ENCODE results near the gene MRFAP1. TPM values are rescaled to one million over a fixed set of nuclear protein-coding genes. Genes with fewer than 3 reads are reported as not detected.

Gene MRFAP1
- total RNA-seq, 2 donors from 2014 or later: 102 to 123 TPM

DNA sequence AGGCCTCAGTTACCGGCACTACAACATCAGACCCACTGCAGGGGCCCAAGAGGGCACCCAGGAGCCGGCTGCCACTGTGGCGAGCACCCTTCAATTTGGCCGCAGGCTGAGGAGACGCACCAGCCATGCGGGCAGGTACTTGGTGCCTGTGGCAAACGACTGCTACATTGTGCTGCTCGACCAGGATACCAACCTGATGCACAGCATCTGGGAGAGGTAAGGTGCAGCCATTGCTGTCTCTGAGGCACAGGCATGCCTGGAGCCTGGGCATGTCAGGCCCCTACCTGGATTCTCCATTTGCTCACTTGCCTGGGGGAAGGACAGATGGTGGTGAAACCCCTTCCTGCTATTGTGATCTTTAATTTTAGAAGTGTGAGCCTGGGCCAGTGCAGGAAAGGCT is 35.4 kb upstream of the MRFAP1 start:
- ATAC-seq: no peak

DNA sequence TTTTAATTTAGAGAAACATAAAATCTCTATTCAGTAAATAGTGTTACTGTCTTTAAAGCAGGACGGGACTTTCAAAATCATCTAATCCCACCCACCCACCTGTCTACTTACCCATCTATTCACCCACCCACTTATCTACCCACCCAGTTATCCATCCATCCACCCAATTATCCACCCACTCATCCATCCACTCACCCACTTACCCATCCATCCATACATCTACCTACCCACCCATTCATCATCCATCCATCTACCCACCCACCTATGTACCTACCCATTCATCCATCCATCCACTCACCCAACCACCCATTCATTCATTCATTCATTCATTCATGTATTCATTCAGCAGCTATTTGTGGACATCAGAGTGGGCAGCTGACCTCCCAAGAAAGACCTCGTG is 34.9 kb upstream of the MRFAP1 start:
- ATAC-seq (no peak), DNase-seq (ENCODE audit: low spot score) (no peak)
- Mint-ChIP-seq H3K4me3 (no peak overlapping the region), H3K36me3 (peaks cover 28% of the 10 kb centered on the region), H3K9me3 (peaks cover 4% of the 10 kb centered on the region), H3K4me1 (ENCODE audit: low read depth in 2 of 2) (peaks cover 18 to 21% of the 10 kb centered on the region in 2 donors), H3K27me3 (no peaks in the 10 kb centered on the region), H3K27ac (no peak overlapping the region)

More for the DNA sequence above, 35.4 kb upstream of the MRFAP1 start:
- Mint-ChIP-seq H3K9me3 (peaks cover 4% of the 10 kb centered on the region), H3K4me1 (ENCODE audit: low read depth in 2 of 2) (peaks cover 18 to 21% of the 10 kb centered on the region in 2 donors), H3K36me3 (peaks cover 28% of the 10 kb centered on the region), H3K27ac (no peak overlapping the region), H3K4me3 (no peak overlapping the region), H3K27me3 (no peaks in the 10 kb centered on the region)
- DNase-seq (ENCODE audit: low spot score): no peak

DNA sequence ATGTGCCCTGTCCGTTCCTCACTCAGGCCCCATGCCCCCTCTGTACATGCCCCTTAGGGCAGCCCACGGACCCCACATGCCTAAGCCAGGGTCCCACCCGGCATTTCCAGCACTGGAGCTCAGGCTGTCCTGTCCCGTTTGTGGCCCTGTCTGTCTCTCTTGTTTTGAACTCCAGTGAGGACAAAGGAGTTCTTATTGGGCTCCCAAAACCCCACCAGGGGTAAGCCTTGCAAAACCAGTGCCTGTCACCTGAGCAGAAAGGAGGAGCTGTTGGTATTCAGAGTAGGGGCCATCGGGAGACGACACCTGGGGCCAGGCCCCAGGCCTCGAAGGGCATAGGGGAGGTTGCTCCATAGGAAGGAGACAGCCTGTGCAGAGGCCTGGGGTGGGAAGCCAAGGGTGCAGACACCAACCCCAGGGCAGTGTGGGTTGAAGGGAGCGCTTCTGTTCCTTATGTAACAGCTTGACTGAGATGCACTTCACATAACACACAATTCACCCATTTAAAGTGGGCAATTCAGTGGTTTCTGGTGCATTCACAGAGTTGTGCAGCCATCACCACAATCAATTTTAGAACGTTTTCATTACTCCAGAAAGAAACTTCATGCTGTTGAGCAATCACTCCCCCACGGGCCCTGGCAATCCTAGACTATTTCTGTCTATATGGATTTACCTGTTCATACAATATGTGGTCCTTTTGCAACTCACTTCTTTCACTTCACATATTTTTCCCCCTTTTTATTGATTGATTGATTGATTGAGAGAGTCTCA is 33.8 kb upstream of the MRFAP1 start:
- H3K4me3 Mint-ChIP-seq: no peak overlapping the region
- DNase-seq (ENCODE audit: low spot score) (no peak), ATAC-seq (no peak)
- H3K36me3 Mint-ChIP-seq: peaks cover 31% of the 10 kb centered on the region
- H3K9me3 Mint-ChIP-seq: peaks cover 4% of the 10 kb centered on the region
- H3K4me1 Mint-ChIP-seq (ENCODE audit: low read depth in 2 of 2): peaks cover 18 to 21% of the 10 kb centered on the region in 2 donors
- no peak overlapping the region for H3K27ac Mint-ChIP-seq
- H3K27me3 Mint-ChIP-seq: no peaks in the 10 kb centered on the region

DNA sequence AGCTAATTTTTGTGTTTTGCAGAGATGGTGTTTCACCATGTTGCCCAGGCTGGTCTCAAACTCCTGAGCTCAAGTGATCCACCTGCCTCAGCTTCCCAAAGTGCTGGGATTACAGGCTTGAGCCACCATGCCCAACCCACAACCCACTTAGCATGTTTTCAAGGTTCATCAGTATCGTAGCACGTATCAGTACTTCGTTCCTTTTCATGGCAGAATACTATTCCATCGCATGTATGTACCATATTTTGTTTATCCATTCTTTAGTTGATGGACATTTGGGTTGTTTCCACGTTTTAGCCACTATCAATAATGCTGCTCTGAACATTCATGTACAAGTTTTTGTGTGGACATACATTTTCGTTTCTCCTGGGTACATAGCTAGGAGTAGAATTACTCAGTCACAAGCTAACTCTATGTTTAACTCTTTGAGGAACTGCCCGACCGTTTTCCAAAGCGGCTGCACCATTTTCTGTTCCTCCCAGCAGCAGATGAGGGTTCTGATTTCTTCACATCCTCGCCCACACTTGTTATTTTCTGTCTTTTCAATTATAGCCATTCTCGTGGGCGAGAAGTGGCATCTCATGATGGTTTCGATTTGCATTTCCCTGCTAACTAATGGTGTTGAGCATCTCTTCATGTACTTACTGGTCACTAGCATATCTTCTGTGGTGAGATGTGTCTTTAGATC is 33.0 kb upstream of the MRFAP1 start:
- Mint-ChIP-seq H3K36me3 (peaks cover 32% of the 10 kb centered on the region), H3K27me3 (no peaks in the 10 kb centered on the region), H3K4me1 (ENCODE audit: low read depth in 2 of 2) (peaks cover 18 to 24% of the 10 kb centered on the region in 2 donors), H3K9me3 (peaks cover 4% of the 10 kb centered on the region), H3K27ac (peak overlapping the region in 1 of 2 donors; percentile 75), H3K4me3 (no peak overlapping the region)
- ATAC-seq (no peak), DNase-seq (ENCODE audit: low spot score) (no peak)

DNA sequence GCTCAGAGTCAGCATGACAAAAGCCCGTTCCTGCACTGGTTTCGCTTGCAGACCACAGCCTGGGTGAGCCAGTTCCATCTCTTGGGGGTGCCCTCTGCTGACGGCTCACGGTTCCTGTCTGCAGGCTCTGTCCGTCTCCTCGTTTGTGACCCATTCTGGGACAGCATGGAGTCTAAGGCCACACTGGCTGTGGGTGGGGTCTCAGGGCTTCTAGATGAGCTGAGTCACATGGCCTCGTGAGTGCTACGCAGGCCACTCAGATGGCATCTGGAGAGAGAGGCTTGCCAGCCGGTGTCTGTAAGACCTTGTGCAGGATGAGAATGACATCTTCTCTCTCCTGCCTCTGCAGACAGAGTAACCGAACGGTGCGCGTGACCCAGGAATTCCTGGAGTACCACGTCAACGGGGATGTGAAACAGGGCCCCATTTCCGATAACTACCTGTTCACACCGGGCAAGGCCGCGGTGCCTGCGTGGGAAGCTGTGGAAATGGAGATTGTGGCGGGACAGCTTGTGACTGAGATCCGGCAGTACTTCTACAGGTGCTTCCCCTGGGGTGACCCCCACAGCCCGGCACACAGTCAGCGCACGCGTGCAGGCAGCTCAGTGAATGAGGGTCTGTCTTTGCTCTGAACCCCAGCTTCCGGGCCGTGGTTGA is 31.6 kb upstream of the MRFAP1 start:
- Mint-ChIP-seq H3K27ac (peak overlapping the region in 1 of 2 donors; percentile 75), H3K9me3 (peaks cover 4% of the 10 kb centered on the region), H3K4me1 (ENCODE audit: low read depth in 2 of 2) (peaks cover 18 to 24% of the 10 kb centered on the region in 2 donors), H3K27me3 (no peaks in the 10 kb centered on the region), H3K4me3 (peak overlapping the region; percentile 36), H3K36me3 (peaks cover 27% of the 10 kb centered on the region)
- ATAC-seq (peak; percentile 89), DNase-seq (ENCODE audit: low spot score) (peak; percentile 83)

DNA sequence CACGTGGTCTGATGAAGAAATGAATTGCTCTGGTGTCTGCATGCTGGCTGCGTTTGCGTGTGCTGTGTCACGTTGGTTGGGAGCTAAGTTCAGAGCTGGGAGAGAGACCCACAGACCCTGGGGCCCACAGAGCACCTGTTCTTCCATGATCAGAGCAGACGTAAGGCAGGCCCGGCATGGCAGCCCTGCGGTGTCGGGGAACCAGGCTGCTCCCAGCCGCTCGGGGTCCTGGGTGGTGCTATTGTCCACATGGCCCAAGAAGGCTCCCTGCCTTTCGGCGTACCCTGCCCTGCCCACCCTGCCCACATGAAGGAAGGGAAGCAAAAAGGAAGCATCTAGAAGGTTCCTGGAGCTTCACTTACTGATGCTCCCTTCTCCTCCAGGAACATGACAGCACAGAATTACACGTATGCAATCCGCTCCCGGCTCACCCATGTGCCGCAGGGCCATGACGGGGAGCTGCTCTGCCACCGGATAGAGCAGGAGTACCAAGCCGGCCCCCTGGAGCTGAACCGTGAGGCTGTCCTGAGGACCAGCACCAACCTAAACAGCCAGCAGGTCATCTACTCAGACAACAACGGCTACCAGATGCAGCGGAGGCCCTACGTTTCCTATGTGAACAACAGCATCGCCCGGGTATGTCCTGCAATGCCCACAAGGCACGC is 30.9 kb upstream of the MRFAP1 start:
- Mint-ChIP-seq H3K27ac (peak overlapping the region in 1 of 2 donors; percentile 75), H3K36me3 (peaks cover 20% of the 10 kb centered on the region), H3K4me1 (ENCODE audit: low read depth in 2 of 2) (peaks cover 18 to 24% of the 10 kb centered on the region in 2 donors), H3K27me3 (no peaks in the 10 kb centered on the region), H3K4me3 (peak overlapping the region; percentile 36), H3K9me3 (peaks cover 2% of the 10 kb centered on the region)
- ATAC-seq (no peak), DNase-seq (ENCODE audit: low spot score) (no peak)

DNA sequence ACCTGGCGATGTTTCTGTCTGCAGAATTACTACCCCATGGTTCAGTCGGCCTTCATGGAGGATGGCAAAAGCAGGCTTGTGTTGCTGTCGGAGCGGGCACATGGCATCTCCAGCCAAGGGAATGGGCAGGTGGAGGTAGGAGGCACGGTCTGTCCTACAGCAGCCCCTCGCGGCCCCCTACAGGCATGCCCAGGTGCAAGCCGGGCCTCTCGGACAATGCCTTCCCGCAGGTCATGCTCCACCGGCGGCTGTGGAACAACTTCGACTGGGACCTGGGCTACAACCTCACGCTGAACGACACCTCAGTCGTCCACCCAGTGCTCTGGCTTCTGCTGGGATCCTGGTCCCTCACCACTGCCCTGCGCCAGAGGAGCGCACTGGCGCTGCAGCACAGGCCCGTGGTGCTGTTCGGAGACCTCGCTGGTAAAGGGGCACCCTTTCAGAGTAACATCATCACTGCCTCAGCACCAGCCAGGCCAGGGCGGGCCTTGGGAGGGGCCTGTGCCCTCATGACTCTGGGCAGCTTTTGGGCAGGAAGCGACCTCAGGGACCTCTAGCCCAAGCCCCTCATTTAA is 29.5 kb upstream of the MRFAP1 start:
- Mint-ChIP-seq H3K4me1 (ENCODE audit: low read depth in 2 of 2) (peaks cover 18 to 23% of the 10 kb centered on the region in 2 donors), H3K9me3 (no peaks in the 10 kb centered on the region), H3K27ac (no peak overlapping the region), H3K27me3 (no peaks in the 10 kb centered on the region), H3K4me3 (no peak overlapping the region), H3K36me3 (peaks cover 9% of the 10 kb centered on the region)
- no peak for DNase-seq (ENCODE audit: low spot score)
- ATAC-seq: no peak

DNA sequence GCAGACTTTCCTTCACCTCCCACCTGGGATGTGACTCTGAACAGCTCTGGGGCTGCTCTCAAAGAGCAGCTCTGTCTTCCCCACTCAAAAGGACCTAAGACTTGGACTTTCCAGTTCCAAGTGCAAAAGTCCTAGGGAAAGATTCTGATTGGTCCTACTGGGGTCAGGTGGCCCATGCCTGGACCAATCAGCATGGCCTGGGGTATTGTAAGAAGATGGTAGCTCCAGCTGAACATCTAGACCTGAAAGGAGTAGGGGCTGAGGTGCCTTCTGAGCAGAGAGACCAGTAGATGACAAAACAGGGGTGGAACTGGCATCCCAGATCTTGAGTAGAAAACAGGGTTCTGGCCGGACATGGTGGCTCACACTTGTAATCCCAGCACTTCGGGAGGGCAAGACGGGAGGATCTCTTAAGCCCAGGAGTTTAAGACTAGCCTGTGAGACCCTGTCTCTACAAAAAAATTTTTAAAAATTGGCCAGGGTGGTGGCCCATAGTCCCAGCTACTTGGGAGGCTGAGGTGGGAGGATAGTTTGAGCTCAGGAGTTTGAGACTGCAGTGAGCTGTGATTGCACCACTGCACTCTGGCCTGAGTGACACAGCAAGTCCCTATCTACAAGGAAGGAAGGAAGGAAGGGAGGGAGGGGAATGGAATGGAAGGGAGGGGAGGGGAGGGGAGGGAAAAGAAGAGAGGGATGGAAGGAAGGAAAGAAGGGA is 27.4 kb upstream of the MRFAP1 start:
- Mint-ChIP-seq H3K9me3 (no peaks in the 10 kb centered on the region), H3K36me3 (peaks cover 10% of the 10 kb centered on the region), H3K4me3 (no peak overlapping the region), H3K27ac (no peak overlapping the region), H3K27me3 (no peaks in the 10 kb centered on the region), H3K4me1 (ENCODE audit: low read depth in 2 of 2) (peaks cover 11 to 16% of the 10 kb centered on the region in 2 donors)
- ATAC-seq: no peak
- DNase-seq (ENCODE audit: low spot score): peak; percentile 39

DNA sequence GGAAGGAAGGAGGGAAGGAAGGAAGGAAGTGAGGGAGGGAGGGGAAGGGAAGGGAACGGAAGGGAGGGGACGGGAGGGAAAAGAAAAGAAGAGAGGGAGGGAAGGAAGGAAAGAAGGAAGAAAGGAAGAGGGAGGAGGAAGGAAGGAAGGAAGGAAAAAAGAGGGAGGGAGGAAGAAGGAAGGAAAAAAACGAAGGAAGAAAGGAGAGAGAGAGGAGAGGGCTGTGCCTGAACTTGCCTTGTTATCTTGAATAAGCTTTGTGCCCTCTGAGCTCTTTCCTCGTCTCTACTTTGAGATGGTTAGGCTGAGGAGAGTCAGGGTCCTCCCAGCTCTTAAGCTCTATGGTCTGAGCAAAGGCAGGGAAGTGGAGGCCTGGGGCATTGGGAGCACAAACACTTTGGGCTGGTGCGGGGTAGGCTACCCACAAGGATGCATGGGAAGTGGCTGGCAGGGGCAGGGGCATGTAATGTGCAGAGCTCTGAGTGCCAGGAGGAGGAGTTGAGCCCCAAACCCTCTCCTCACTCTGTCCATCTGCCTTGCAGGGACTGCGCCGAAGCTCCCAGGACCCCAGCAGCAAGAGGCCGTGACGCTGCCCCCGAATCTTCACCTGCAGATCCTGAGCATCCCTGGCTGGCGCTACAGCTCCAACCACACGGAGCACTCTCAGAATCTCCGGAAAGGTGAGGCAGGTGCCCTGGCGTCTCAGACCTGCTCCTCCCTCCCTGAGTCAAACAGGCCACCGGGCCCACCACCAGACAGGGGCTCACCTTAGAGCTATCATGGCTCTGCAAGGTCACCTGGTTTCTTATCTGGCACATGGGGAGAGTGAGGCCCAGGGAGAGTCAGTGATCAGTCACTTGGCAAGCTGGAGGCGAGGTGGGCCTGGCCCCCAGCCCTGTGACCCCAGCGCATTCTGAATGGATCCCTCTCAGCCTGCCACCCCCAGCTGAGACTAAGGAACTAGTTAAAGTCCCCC is 26.5 kb upstream of the MRFAP1 start:
- Mint-ChIP-seq H3K9me3 (no peaks in the 10 kb centered on the region), H3K4me1 (ENCODE audit: low read depth in 2 of 2) (peaks cover 4 to 7% of the 10 kb centered on the region in 2 donors), H3K4me3 (no peak overlapping the region), H3K27me3 (no peaks in the 10 kb centered on the region), H3K27ac (no peak overlapping the region), H3K36me3 (peaks cover 10% of the 10 kb centered on the region)
- ATAC-seq (no peak), DNase-seq (ENCODE audit: low spot score) (peak; percentile 34)

DNA sequence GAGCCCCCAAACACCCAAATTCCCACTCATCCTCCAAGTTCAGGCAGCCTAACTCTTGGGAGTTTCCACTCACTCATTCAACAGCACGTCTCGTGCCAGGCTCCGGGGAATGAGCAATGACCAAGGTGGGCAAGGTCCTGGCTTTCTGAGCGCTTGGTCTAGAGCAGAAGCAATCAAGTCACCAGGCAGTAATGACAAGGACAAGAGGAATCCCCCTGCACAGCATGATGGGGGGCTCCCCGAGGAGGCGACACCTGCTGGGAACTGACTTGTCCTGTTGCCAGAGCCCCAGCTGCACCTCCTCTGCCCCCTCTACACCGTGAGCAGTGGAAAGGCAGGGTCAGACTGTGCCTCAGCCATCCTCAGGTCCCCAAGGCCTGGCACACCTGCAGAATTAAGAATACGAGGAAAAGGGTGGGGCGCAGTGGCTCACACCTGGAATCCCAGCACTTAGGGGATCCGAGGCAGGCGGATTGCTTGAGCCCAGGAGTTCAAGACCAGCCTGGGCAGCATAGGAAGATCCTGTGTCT is 25.7 kb upstream of the MRFAP1 start:
- Mint-ChIP-seq H3K27ac (no peak overlapping the region), H3K27me3 (no peaks in the 10 kb centered on the region), H3K4me1 (ENCODE audit: low read depth in 2 of 2) (peaks cover 0 to 3% of the 10 kb centered on the region in 2 donors), H3K36me3 (peaks cover 10% of the 10 kb centered on the region), H3K9me3 (no peaks in the 10 kb centered on the region), H3K4me3 (no peak overlapping the region)
- ATAC-seq (no peak), DNase-seq (ENCODE audit: low spot score) (peak; percentile 48)

DNA sequence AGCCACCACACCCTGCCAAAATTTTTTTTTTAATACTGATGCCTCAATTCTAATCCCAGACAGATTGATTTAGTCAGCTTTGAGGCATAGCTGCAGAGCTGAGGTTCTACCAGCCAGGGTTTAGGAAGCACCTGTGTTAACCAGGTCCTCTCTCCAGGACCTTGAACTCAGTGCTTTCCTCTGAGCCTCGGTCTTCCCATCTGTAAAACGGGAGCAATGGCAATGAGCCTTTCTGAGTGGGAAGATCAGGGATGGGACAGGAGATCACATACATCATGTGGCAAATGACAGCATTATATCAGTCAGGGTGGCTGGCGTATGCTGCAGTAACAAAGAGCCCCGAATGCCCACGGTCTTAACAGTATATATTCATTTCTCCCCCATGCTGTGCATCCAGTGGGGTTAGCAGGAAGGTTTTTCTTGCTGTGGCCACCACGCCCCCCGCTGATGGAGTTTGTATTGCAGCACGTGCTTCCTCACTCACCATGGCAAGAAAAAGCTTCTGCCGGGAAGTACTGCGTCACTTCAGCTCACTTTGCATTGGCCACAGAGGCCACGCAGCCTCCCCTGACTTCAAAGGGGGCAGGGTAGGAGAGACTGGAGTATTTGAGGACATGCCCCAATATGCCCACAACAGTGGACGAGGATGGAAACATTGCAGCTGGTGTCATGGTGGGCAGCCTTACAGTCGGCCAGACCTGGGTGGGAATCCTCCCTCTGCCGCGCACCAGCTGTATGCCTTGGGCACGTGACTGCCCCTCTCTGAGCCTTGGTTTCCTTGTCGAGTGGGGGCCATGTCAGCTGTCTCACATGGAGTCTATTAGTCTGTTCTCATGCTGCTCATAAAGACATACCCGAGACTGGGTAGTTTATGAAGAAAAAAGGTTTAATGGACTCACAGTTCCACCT is 24.1 kb upstream of the MRFAP1 start:
- peaks cover 0 to 3% of the 10 kb centered on the region in 2 donors for H3K4me1 Mint-ChIP-seq (ENCODE audit: low read depth in 2 of 2)
- ATAC-seq: no peak
- H3K27ac Mint-ChIP-seq: no peak overlapping the region
- peaks cover 10% of the 10 kb centered on the region for H3K36me3 Mint-ChIP-seq
- no peaks in the 10 kb centered on the region for H3K9me3 Mint-ChIP-seq
- no peaks in the 10 kb centered on the region for H3K27me3 Mint-ChIP-seq
- DNase-seq (ENCODE audit: low spot score): no peak
- no peak overlapping the region for H3K4me3 Mint-ChIP-seq
